SK-MEL-5 (cell line): Measurements from ENCODE around the gene GPR119. TPM values are rescaled to one million over a fixed set of nuclear protein-coding genes. Genes with fewer than 3 reads are reported as not detected.
A peak's percentile ranks its signal among the peaks of the same experiment; 100 is the strongest.
"Not testable (repeated sequence)": the region's sequence is repeated elsewhere in the genome, so short reads cannot be mapped to it uniquely, and the experiment has no call there.

Experiments used
- DNase-seq: peaks from one replicate; pipeline ENCODE4 v3.0.0-alpha.2; 2016; ENCODE audit warnings: low read depth, low spot score
- in situ Hi-C: cut with HindIII; loops from 2 replicates; pipeline ENCODE4 v1.10.0; 2016; ENCODE audit warnings: low sequenced_read_pairs, high pct_unique_total_duplicates, low pct_unique_long_range_greater_than_20kb
- total RNA-seq: library from RNA; depleted of rRNA; stranded (reverse); fragments of >200 nt; shearing (Covaris generic); gene quantifications from 2 replicates; pipeline ENCODE4 v1.2.3, GENCODE V29; 2014; rRNA removed

The GPR119 gene
- total RNA-seq, 1 experiment from 2014 or later = not detected

- in situ Hi-C loops = no loop called here
- no peak for DNase-seq
Observed at GRCh38 chrX:130351567-130351966, 33.9 kb downstream of the GPR119 start.

DNA sequence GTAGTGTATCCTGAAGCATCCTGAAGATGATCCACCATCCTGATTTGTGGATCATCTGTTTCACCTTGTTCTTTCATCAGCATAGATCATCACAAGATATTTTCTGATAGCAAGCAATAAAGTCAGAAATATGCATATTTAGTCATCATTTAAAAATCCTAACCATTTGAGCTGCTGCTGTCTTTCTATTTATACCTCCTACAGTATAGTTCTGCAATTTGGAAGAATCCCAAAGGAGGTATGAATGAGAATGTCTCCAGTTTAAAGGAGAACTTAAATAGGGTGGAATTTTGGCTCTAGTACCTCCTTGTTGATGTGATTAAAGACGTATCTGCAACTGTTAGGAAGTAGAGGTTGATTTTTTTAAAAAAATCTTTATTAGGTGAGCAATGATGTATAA is 38.2 kb downstream of the GPR119 start:
- no peak for DNase-seq
- in situ Hi-C loops = no loop called here

- DNase-seq = no peak
- in situ Hi-C loops = no loop called here
Observed at GRCh38 chrX:130343411-130343810, 42.1 kb downstream of the GPR119 start.

DNA sequence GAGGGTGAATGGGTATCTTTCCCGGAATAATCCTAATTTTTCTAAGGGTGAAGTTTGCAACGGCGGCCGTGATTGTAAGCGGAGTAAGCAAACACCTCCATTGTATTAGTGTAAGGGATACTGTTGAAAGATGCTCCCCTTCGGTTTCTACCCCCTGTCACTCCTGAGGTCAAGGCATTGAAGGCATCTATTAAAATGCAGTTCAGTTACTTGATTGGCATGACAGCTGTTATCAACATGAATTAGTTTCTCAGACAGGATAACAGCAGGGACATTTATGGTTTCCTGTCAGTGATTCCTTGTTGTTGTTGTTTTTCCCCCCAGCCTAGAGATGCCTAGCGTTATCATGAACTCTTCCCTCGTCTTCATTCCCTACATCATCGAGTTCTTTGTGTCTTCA is 45.2 kb downstream of the GPR119 start:
- no peak for DNase-seq

GRCh38 chrX:130339408-130340222 is 45.9 kb downstream of the GPR119 start, which contains the start of gene SLC25A14:
SLC25A14 (plus strand) TSS chrX:130339919; CDS start chrX:130340279, 360 bp downstream.
- in situ Hi-C loops = no loop called here

More for the DNA sequence above, 45.2 kb downstream of the GPR119 start:
- in situ Hi-C loops = no loop called here

DNA sequence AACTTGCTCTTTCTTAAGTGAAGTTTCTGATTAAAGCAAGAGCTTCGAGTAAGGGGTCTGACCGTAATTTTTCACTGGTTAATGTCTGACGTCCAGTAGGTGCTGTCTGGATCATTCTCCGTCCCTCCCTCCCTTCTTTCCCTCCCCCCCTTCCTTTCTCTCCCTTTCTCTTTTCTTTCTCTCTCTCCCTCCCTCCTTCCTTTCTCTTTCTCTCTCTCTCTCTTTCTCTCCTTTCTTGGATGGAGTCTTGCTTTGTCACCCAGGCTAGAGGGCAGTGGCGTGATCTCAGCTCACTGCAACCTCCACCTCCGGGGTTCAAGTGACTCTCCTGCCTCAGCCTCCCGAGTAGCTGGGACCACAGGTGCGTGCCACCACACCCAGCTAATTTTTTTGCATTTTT is 46.6 kb downstream of the GPR119 start:
- DNase-seq, in situ Hi-C loops: not testable (repeated sequence)

More at GRCh38 chrX:130339408-130340222, 45.9 kb downstream of the GPR119 start, which contains the start of gene SLC25A14:
- DNase-seq = peak; percentile 71

- in situ Hi-C loops = no loop called here
Observed at GRCh38 chrX:130336531-130336930, 48.9 kb downstream of the GPR119 start.

More at GRCh38 chrX:130336531-130336930, 48.9 kb downstream of the GPR119 start:
- DNase-seq = no peak

Other genes starting within 250 kb of the GPR119 start
- 71.0 and 77.5 TPM in 2 replicates for gene AIFM1, start 219.8 kb downstream of the GPR119 start, total RNA-seq
- gene RAB33A, start 213.7 kb downstream of the GPR119 start, total RNA-seq = 0.18 TPM in 1 of 2 replicates, not detected in the other
- 10.2 and 10.5 TPM in 2 replicates for gene ZNF280C, start 116.8 kb downstream of the GPR119 start, total RNA-seq
- 13.3 and 13.4 TPM in 2 replicates for gene SLC25A14, start 45.8 kb downstream of the GPR119 start, total RNA-seq
- gene RBMX2, start 16.3 kb upstream of the GPR119 start, total RNA-seq = 39.0 and 40.1 TPM in 2 replicates